ENCODE results near the gene TTC22.

The TTC22 gene

GRCh38 chr1:54745274-54745673 is 55.8 kb downstream of the TTC22 start:
- DNase-seq, result no peak

- DNase-seq, result no peak
Measured at GRCh38 chr1:54744696-54745095, 56.4 kb downstream of the TTC22 start.

GRCh38 chr1:54743416-54744226 is 57.5 kb downstream of the TTC22 start:
- DNase-seq, result no peak

- no peak for DNase-seq
Measured at GRCh38 chr1:54742282-54742681, 58.8 kb downstream of the TTC22 start.

GRCh38 chr1:54741531-54741930 is 59.6 kb downstream of the TTC22 start:
- no peak for DNase-seq

DNA sequence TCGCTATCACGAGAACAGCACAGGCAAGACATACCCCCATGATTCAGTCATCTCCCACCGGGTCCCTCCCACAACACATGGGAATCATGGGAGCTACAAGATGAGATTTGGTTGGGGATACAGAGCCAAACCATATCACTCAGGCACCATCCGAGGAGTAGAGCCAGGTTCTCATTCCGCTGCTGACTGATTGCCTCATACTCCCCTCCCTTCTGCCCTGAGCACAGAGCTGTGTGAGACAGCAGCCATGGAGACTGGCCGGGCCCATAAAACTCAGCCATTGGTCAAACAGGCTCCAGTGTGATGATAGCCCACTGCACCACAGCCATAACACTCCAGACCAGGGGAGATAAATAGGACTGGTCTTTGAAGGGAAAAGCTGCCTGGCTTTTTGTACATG is 62.9 kb downstream of the TTC22 start:
- no peak for DNase-seq

- DNase-seq, result no peak
Measured at GRCh38 chr1:54736685-54737084, 64.4 kb downstream of the TTC22 start.
